Measurements from ENCODE around the gene LRRC31.

The LRRC31 gene

DNA sequence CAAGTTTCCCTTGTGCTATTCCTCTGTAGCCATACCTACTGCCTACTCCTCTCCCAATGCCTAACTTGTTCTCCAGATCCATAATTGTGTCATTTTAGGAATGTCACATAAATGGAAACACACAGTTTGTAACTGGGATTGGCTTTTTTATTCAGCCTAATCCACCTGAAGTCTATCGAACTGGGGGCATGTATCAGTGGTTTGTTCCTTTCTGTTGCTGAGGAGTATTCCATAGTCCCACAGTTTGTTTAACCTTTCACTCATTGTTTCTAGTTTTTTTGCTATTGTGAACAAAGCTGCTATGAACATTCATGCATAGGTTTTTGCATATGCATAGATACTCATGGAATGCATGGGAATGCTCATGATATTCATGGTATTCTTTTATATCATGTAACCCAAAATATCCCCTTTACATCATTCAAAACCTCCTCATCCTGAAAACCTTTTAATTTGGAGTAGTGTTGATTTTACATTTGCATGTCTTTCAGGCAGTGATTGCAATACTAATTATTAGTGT is 31.2 kb downstream of the LRRC31 start:
- in situ Hi-C loops (cut with HindIII; ENCODE audit: low sequenced_read_pairs), result no loop called here

DNA sequence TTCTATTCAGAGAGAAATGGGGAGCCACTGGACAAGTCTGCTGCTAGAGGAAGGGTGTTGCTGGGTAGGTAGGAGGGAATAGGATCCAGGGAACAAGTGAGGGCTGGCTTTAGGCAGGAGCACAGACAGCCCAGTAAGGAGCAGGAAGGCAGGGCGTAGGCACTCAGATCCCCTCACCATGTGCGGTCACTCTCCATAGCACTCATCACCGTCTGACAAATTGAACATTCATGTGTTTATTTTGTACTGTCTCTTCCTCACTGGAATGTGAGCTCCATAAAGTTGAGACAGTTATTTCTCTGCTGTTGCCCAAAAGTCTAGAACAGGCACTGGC is 32.8 kb downstream of the LRRC31 start:
- DNase-seq (ENCODE audit: low read depth), result no peak
- TF ChIP-seq, protein P1, sequence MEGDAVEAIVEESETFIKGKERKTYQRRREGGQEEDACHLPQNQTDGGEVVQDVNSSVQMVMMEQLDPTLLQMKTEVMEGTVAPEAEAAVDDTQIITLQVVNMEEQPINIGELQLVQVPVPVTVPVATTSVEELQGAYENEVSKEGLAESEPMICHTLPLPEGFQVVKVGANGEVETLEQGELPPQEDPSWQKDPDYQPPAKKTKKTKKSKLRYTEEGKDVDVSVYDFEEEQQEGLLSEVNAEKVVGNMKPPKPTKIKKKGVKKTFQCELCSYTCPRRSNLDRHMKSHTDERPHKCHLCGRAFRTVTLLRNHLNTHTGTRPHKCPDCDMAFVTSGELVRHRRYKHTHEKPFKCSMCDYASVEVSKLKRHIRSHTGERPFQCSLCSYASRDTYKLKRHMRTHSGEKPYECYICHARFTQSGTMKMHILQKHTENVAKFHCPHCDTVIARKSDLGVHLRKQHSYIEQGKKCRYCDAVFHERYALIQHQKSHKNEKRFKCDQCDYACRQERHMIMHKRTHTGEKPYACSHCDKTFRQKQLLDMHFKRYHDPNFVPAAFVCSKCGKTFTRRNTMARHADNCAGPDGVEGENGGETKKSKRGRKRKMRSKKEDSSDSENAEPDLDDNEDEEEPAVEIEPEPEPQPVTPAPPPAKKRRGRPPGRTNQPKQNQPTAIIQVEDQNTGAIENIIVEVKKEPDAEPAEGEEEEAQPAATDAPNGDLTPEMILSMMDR (IDR thresholded peaks at IDR 0.05; ENCODE audit: low read depth, low read length, missing control alignments), result no peak
- H3K4me3 ChIP-seq (ENCODE audit: low read depth, low read length), result no peak overlapping the region
- in situ Hi-C loops (cut with HindIII; ENCODE audit: low sequenced_read_pairs), result no loop called here

More for the DNA sequence above, 31.2 kb downstream of the LRRC31 start:
- DNase-seq (ENCODE audit: low read depth), result no peak
- TF ChIP-seq, protein P1 (IDR thresholded peaks at IDR 0.05; ENCODE audit: low read depth, low read length, missing control alignments), result no peak
- H3K4me3 ChIP-seq (ENCODE audit: low read depth, low read length), result no peak overlapping the region

DNA sequence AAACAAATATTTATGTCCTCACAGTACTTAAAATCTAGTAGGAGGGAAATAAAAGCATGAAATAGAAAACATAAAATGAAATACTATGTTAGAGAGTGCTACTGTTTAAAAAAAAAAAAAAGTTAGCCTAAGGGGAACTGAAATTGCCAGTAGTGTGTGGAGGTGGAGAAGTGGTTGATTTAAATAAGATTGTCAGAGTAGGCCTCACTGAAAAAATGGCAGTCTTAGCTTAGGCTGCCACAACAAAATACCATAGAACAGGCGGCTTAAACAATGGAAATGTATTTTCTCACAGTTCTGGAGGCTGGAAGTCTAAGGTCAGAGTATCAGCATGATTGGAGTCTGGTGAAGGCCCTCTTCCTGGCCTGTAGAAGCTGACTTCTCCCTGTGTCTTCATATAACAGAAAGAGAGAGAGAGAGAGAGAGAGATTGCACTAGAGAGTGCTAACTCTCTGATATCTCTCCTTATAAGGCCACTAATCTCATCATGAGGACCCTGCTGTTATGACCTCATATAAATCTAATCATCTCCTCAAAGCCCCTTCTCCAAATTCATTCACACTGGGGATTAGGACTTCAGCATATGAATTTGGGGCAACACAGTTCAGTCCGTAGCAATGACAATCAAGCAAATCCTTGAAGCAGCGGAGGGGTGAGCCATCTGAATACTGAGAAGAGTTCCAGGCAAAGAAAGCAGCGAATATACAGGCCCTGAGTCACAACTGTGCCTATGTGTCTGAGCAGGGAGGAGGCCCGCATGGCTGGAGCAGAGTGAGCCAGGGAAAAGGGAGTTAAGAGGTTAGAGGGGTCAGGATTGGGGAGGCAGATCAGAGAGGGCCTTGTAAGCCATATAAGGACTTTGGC is 33.4 kb downstream of the LRRC31 start:
- in situ Hi-C loops (cut with HindIII; ENCODE audit: low sequenced_read_pairs), result no loop called here
- DNase-seq (ENCODE audit: low read depth), result no peak
- TF ChIP-seq, protein P1 (IDR thresholded peaks at IDR 0.05; ENCODE audit: low read depth, low read length, missing control alignments), result no peak
- no peak overlapping the region for H3K4me3 ChIP-seq (ENCODE audit: low read depth, low read length)

DNA sequence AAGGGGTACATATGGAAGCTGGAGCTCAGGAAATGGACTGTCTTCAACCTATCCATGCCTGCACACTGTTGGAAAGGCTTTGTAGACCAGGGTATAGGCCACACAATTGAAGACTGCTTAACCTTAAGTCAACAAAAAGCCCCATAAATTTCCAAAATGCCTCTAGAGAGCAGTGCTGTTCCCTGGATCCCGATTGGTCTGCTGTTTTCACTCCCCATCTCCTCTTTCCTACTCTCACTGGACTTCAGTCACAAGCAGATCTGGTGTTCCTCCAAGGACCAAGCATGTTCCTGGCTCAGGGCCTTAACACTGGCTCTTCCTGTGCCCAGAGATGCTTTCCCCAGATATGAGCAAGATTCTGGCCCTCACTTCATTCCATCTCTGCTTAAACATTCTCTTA is 34.2 kb downstream of the LRRC31 start:
- in situ Hi-C loops (cut with HindIII; ENCODE audit: low sequenced_read_pairs), result no loop called here
- no peak for DNase-seq (ENCODE audit: low read depth)
- no peak overlapping the region for H3K4me3 ChIP-seq (ENCODE audit: low read depth, low read length)
- TF ChIP-seq, protein P1 (IDR thresholded peaks at IDR 0.05; ENCODE audit: low read depth, low read length, missing control alignments), result no peak

DNA sequence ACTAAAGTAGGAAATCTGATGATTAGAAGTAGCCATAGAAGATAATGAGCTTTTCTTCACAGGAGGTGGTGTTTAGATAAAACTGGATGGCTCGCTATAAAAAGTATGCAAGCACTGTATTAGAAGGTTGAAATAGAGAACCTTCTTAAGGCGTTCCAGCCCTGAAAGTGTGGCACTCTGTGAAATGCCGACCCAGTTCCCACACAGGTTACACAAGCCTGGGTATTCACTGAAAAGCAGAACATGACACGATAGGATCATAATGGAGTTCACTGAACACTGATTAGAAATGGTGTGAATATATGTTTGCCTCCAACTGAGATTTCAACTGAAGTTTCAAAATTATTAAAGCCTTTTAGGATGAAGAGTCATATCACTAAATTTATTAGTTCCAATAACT is 42.0 kb downstream of the LRRC31 start:
- no peak for DNase-seq (ENCODE audit: low read depth)
- in situ Hi-C loops (cut with HindIII; ENCODE audit: low sequenced_read_pairs), result no loop called here
- TF ChIP-seq, protein P1 (IDR thresholded peaks at IDR 0.05; ENCODE audit: low read depth, low read length, missing control alignments), result no peak
- no peak overlapping the region for H3K4me3 ChIP-seq (ENCODE audit: low read depth, low read length)

DNA sequence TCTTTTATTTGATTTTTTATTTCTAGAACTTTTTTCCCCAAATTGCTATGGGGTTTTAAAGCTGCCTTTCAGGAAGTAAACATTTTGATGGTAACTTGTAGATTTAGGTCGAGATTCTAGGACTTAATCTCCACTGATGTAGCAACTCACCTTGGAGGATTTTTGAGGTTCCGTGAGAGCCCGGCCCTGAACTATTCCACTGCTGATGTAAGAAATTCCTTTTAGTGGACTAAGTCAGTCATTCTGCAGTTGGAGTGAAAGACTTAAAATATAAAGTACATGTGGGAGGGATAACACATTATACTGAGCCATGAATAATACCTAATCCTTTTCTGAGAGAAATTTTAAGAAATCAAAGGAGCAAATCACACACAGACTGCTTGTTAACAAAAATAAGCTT is 44.4 kb downstream of the LRRC31 start:
- in situ Hi-C loops (cut with HindIII; ENCODE audit: low sequenced_read_pairs), result no loop called here
- TF ChIP-seq, protein P1 (IDR thresholded peaks at IDR 0.05; ENCODE audit: low read depth, low read length, missing control alignments), result no peak
- no peak for DNase-seq (ENCODE audit: low read depth)

More for the DNA sequence above, 44.4 kb downstream of the LRRC31 start:
- H3K4me3 ChIP-seq (ENCODE audit: low read depth, low read length), result no peak overlapping the region
